Activated CD4-positive, alpha-beta T cell treated with anti-CD3 and anti-CD28 coated beads for 36 hours (primary cell): ENCODE results near the gene ARRB1. TPM values are rescaled to one million over a fixed set of nuclear protein-coding genes. Genes with fewer than 3 reads are reported as not detected.

ENCODE experiments used
- ATAC-seq: fragments of 200-7000 bp; cut with Tn5 transposase; one replicate; pipeline ENCODE4 v1.10.0; 2021; ENCODE audit warnings: mild to moderate bottlenecking, moderate library complexity
- CTCF ChIA-PET: fragments of 350-600 bp; sonication (Branson Sonifier 250); formaldehyde crosslinking; loops from one replicate; lab custom pipeline; 2021; ENCODE audit warnings: antibody characterized with exemption; lab: Charles Lee
- POLR2A ChIA-PET: fragments of 350-600 bp; sonication (Branson Sonifier 250); formaldehyde crosslinking; loops from one replicate; lab custom pipeline; 2021; ENCODE audit warnings: antibody characterized with exemption, inconsistent platforms; lab: Charles Lee
- DNase-seq: peaks from one replicate; pipeline ENCODE4 v3.0.0-alpha.2; 2020
- H3K27ac Mint-ChIP-seq: one replicate; pipeline ENCODE4 v1.8.0; 2021; ENCODE audit warnings: mixed read lengths
- H3K27me3 Mint-ChIP-seq: one replicate; pipeline ENCODE4 v1.8.0; 2021; ENCODE audit warnings: mixed read lengths
- H3K36me3 Mint-ChIP-seq: one replicate; pipeline ENCODE4 v1.8.0; 2021; ENCODE audit warnings: low read depth, mixed read lengths
- H3K4me1 Mint-ChIP-seq: one replicate; pipeline ENCODE4 v1.8.0; 2021; ENCODE audit warnings: mixed read lengths
- H3K4me3 Mint-ChIP-seq: one replicate; pipeline ENCODE4 v1.8.0; 2021; ENCODE audit warnings: mild to moderate bottlenecking, moderate library complexity, mixed read lengths
- H3K9me3 Mint-ChIP-seq: one replicate; pipeline ENCODE4 v1.8.0; 2021; ENCODE audit warnings: low read depth, mixed read lengths
- intact Hi-C, 2 experiments: fragments of 100-400 bp; cut with DNase I in 1 of 2; cut with micrococcal nuclease in 1 of 2; formaldehyde crosslinking; loops; one replicate each; pipeline versions ENCODE4 v1.14.2 to v1.15.1; 2022 to 2024; cut with DNase I, micrococcal nuclease
- total RNA-seq, 2 experiments: library from RNA; stranded (reverse); gene quantifications; one replicate each; pipeline ENCODE4 v1.2.3, GENCODE V29; 2021

ARRB1 gene
- total RNA-seq, 2 experiments from 2014 or later, result 21.0 to 21.8 TPM

DNA sequence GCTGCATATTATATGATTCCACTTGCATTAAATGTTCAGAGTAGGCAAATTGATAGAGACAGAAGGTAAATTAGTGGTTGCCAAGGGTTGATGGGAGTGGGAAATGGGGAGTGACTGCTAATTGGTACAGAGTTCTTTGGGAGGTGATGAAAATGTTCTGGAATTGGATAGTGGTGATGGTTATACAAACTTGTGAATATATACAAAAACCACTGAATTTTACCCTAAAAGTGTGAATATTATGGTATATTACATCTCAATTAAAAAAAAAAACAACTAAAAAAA is 52.5 kb downstream of the ARRB1 start:
- Mint-ChIP-seq H3K36me3 (peaks cover 6% of the 10 kb centered on the region), H3K27ac (no peak overlapping the region), H3K4me1 (peaks cover 1% of the 10 kb centered on the region), H3K4me3 (no peak overlapping the region), H3K9me3 (no peaks in the 10 kb centered on the region), H3K27me3 (no peaks in the 10 kb centered on the region)
- DNase-seq (no peak), ATAC-seq (no peak)
- POLR2A ChIA-PET, result no interaction called here
- CTCF ChIA-PET, result no interaction called here
- intact Hi-C loops, result no loop called here

DNA sequence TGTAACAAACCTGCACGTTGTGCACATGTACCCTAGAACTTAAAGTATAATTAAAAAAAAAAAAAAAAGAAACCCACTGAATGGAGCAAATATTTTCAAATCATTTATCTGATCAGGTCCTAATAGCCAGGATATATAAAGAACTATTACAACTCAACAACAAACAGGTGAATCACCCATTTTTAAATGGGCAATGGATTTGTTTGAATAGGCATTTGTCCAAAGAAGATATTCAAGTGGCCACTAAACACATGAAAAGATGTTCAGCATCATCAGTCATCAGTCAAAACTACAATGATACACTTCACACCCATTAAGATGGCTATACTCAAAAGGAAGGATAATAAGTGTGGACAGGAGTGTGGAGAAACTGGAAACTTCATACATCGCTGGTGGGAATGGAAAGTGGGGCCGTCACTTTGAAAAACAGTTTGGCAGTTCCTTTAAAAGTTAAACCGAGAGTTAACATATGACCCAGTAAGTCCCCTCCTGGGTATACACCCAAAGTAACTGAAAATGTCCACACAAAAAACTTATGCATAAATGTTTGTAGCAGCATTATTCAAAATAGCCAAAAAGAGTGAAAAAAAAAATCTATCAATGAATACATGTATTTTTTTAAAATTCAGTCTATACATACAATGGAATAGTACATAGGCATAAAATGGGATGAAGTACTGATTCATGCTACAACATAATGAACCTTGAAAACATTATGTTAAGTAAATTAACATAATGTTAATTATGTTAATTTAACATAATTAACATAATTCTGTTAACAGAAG is 53.1 kb downstream of the ARRB1 start:
- Mint-ChIP-seq H3K4me3 (no peak overlapping the region), H3K27ac (no peak overlapping the region), H3K36me3 (peaks cover 6% of the 10 kb centered on the region), H3K9me3 (no peaks in the 10 kb centered on the region), H3K27me3 (no peaks in the 10 kb centered on the region), H3K4me1 (peaks cover 6% of the 10 kb centered on the region)
- ChIA-PET POLR2A (no interaction called here), CTCF (interaction anchor here (0.7 kb wide), 1 partner anchor 57 kb away, joined by 3 read pairs; no protein-coding TSS in a partner anchor)
- intact Hi-C loops, result no loop called here
- DNase-seq (no peak), ATAC-seq (no peak)

DNA sequence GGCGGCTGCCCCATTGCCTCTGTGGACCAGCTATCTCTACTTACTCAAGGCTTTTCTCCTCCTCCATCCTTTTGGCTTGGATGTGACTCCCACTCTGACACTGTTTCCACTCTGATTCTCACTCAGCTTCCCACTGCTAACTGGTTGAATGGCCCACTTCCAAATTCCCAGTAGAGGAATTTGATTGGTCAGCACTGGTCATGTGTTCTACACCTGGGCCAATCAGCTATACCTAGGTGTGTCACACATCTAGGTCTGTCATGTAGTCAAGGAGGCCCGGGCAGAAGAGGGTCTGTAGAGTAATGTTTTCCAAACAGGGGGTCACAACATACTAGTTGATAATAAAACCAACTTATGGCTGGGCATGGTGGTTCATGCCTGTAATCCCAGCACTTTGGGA is 57.6 kb downstream of the ARRB1 start:
- no peak for DNase-seq
- intact Hi-C loops, result no loop called here
- Mint-ChIP-seq H3K4me3 (no peak overlapping the region), H3K27me3 (no peaks in the 10 kb centered on the region), H3K9me3 (no peaks in the 10 kb centered on the region), H3K27ac (peak overlapping the region; percentile 20), H3K36me3 (peaks cover 6% of the 10 kb centered on the region), H3K4me1 (peaks cover 10% of the 10 kb centered on the region)
- CTCF ChIA-PET, result interaction anchor here (0.7 to 1.6 kb wide), 4 partner anchors 18 to 75 kb away, joined by 3 to 4 read pairs (median 3); no protein-coding TSS in a partner anchor
- POLR2A ChIA-PET, result no interaction called here
- peak; percentile 42 for ATAC-seq

DNA sequence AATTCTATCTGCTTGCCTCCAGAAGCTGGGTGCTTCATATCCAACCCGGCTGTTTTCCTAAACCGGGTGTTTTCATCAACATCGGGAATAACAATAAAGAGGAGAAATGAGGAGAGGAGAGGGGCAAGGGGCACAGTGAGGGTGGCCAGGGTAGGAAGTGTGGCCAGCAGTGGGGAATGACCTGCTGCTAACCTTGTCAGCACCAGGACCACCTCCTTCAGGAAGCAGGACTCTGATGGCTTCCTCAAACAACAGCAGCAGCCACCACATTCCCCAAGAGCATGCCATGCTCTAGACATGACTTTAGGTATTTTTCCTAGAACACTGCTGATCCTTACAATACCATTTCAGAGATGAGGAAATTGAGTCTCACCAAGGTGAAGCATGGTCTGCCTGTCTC is 58.5 kb downstream of the ARRB1 start:
- Mint-ChIP-seq H3K4me1 (peaks cover 10% of the 10 kb centered on the region), H3K36me3 (peaks cover 6% of the 10 kb centered on the region), H3K27ac (no peak overlapping the region), H3K27me3 (no peaks in the 10 kb centered on the region), H3K4me3 (no peak overlapping the region), H3K9me3 (no peaks in the 10 kb centered on the region)
- ChIA-PET POLR2A (no interaction called here), CTCF (interaction anchor here (0.7 to 2.1 kb wide), 4 partner anchors 13 to 96 kb away, joined by 3 to 12 read pairs (median 6); no protein-coding TSS in a partner anchor)
- no peak for DNase-seq
- intact Hi-C loops, result no loop called here
- ATAC-seq, result no peak

DNA sequence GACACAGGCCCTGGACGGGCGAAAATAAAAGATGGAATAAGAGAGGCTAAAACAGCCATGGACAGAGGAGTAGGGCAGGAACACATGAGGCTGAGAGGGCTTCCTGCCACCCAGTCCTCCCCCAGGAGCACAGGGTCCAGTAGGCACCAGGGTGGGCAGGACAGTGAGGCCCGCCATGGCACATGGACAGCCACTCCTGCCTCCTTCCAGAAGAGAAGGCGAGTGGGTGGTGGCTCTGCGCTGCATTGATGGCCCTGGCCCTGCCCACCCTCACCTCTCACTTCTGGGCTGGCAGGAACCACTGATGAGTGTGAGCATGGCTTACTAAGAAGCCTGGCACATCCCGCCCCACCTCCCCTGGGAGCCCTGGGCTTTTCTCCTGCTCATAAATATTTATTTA is 59.7 kb downstream of the ARRB1 start:
- no peak overlapping the region for H3K4me3 Mint-ChIP-seq
- no peak overlapping the region for H3K27ac Mint-ChIP-seq
- no peaks in the 10 kb centered on the region for H3K9me3 Mint-ChIP-seq
- H3K27me3 Mint-ChIP-seq, result no peaks in the 10 kb centered on the region
- CTCF ChIA-PET, result interaction anchor here (0.9 to 2.1 kb wide), 3 partner anchors 11 to 97 kb away, joined by 3 to 12 read pairs (median 7); no protein-coding TSS in a partner anchor
- ATAC-seq (no peak), DNase-seq (no peak)
- H3K36me3 Mint-ChIP-seq, result peaks cover 6% of the 10 kb centered on the region
- H3K4me1 Mint-ChIP-seq, result peaks cover 10% of the 10 kb centered on the region
- intact Hi-C loops, result no loop called here
- POLR2A ChIA-PET, result no interaction called here

DNA sequence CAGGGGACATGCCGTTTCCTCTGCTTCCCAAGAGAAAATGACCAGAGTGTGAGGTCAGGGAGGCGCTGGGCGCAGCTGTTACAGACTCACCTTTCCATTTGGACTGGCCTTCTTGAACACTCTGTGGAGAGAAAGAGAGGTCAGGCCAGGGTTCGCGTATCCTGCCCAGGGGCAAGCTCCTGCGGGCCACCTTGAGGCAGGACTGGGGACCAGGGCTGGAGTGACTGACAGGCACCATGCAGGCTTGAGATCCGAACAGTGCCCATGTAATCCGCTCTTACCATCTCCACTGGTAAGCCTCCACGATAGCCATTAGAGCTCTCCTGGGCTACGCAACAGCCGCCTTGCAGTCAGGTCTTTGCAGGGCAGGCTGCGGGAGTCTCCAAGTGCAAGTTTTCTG is 61.5 kb downstream of the ARRB1 start:
- DNase-seq, result no peak
- peaks cover 10% of the 10 kb centered on the region for H3K4me1 Mint-ChIP-seq
- intact Hi-C loops, result no loop called here
- H3K9me3 Mint-ChIP-seq, result no peaks in the 10 kb centered on the region
- H3K27ac Mint-ChIP-seq, result no peak overlapping the region
- H3K36me3 Mint-ChIP-seq, result no peaks in the 10 kb centered on the region
- ATAC-seq, result no peak
- H3K27me3 Mint-ChIP-seq, result no peaks in the 10 kb centered on the region
- ChIA-PET POLR2A (no interaction called here), CTCF (interaction anchor here (0.6 to 1.5 kb wide), 5 partner anchors 10 to 1183 kb away, joined by 3 to 6 read pairs (median 3); no protein-coding TSS in a partner anchor)
- no peak overlapping the region for H3K4me3 Mint-ChIP-seq

DNA sequence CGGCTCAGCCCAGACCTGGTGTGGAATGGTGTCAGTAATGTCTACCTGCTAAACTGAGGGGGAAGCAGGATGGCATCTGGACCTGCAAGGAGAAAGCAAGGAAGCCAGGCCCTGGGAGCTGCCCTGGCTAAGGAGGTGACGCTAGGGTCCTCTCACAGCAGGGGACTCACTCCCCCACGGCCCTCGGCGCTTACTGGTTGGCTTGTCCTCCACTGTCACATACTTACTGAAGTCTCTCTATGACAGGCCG is 62.0 kb downstream of the ARRB1 start:
- peaks cover 10% of the 10 kb centered on the region for H3K4me1 Mint-ChIP-seq
- DNase-seq, result no peak
- no peak overlapping the region for H3K27ac Mint-ChIP-seq
- H3K9me3 Mint-ChIP-seq, result no peaks in the 10 kb centered on the region
- H3K36me3 Mint-ChIP-seq, result no peaks in the 10 kb centered on the region
- H3K27me3 Mint-ChIP-seq, result no peaks in the 10 kb centered on the region
- no peak for ATAC-seq
- CTCF ChIA-PET, result interaction anchor here (0.6 to 1.5 kb wide), 2 partner anchors 94 to 175 kb away, joined by 3 to 4 read pairs; no protein-coding TSS in a partner anchor
- POLR2A ChIA-PET, result no interaction called here
- intact Hi-C loops, result no loop called here
- H3K4me3 Mint-ChIP-seq, result no peak overlapping the region

DNA sequence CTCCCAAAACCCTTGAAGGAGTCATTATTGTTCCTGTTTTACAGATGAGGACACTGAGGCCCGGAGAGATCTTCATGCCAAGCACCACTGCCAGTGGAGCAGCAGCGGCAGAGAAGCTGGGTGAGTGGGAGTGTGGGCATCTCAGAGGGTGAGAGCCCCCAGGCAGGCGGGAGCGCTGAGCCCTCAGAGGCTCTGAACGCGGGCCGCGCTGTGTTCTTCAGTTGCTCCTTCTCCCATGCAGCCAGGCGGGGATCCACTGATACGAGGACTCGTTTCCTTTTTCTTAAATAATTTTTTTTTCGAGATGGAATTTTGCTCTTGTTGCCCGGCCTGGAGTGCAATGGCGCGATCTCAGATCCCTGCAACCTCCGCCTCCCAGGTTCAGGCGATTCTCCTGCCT is 63.9 kb downstream of the ARRB1 start:
- ChIA-PET POLR2A (interaction anchor here (0.6 kb wide), 1 partner anchor 938 kb away, joined by 3 read pairs; no protein-coding TSS in a partner anchor), CTCF (interaction anchor here (1.0 to 1.5 kb wide), 2 partner anchors 8 to 100 kb away, joined by 3 to 6 read pairs; no protein-coding TSS in a partner anchor)
- H3K9me3 Mint-ChIP-seq, result no peaks in the 10 kb centered on the region
- H3K27me3 Mint-ChIP-seq, result no peaks in the 10 kb centered on the region
- no peak for ATAC-seq
- H3K4me1 Mint-ChIP-seq, result no peaks in the 10 kb centered on the region
- intact Hi-C loops, result no loop called here
- no peak for DNase-seq
- H3K27ac Mint-ChIP-seq, result peak overlapping the region; percentile 21
- H3K4me3 Mint-ChIP-seq, result no peak overlapping the region
- no peaks in the 10 kb centered on the region for H3K36me3 Mint-ChIP-seq

DNA sequence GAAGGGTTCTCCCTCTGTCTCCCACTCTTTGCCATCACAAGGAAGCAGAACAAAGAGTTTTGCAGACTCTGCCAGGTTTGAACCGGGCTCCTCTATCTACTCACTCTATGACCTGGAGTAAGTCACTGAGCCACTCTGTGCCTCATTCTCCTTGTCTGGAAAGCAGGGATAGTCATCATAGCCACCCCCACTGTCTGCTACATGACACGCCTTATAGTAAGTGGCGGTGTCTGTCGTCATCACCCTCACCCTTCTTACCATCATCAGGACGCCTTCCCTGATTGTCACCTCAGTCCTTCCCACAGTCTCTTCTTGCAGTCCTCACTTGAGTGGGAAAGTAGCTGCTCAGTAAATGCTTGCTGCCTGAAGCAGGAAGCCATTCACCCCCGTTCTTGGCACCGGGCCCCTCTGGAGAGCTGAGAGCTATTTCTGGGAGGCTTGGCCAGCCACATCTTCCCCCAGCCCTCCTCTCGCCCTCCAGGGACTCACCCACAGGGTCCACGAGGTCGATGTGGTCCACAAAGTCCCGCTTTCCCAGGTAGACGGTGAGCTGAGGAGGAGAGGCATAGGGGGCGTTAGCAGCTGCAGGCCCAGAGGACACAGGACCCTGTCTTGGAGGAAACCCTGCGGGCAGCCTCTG is 64.5 kb downstream of the ARRB1 start:
- H3K27ac Mint-ChIP-seq, result no peak overlapping the region
- POLR2A ChIA-PET, result interaction anchor here (0.6 kb wide), 1 partner anchor 937 kb away, joined by 3 read pairs; no protein-coding TSS in a partner anchor

DNA sequence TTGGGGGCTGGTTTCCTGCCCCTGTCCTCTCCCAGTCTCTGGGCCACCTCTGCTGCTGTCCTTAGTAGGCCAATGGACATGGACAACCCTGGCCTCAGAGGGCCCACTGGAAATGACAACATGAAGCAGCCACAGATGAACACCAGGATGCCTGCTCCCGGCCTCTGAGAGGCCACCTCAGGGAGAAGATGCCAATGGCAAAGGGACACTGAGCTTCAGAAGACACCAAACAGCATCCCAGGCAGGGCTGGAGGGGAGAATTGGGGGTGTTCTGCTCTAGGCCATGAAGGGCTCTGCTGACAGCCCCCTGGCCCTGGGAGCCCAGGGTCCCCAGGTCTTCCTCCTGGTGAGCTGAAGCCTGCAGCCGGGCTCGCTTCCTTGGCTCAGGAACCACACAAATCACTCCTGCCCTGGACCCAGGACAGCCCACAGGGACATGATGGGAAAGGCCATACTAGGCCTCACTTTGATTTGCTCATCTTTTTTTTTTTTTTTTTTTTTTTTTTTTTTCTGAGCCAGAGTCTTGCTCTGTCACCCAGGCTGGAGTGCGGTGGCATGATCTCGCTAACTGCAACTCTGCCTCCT is 65.6 kb downstream of the ARRB1 start:
- Mint-ChIP-seq H3K9me3 (no peaks in the 10 kb centered on the region), H3K27me3 (no peaks in the 10 kb centered on the region), H3K27ac (no peak overlapping the region), H3K36me3 (no peaks in the 10 kb centered on the region), H3K4me3 (no peak overlapping the region), H3K4me1 (no peaks in the 10 kb centered on the region)
- POLR2A ChIA-PET, result no interaction called here
- no peak for ATAC-seq
- DNase-seq, result no peak
- CTCF ChIA-PET, result interaction anchor here (1.6 to 12.1 kb wide), 2 partner anchors 10 to 99 kb away, joined by 4 to 279 read pairs; no protein-coding TSS in a partner anchor
- intact Hi-C loops, result no loop called here

More for the DNA sequence above, 64.5 kb downstream of the ARRB1 start:
- DNase-seq, result no peak
- no peaks in the 10 kb centered on the region for H3K4me1 Mint-ChIP-seq
- H3K36me3 Mint-ChIP-seq, result no peaks in the 10 kb centered on the region
- H3K4me3 Mint-ChIP-seq, result no peak overlapping the region
- H3K27me3 Mint-ChIP-seq, result no peaks in the 10 kb centered on the region
- intact Hi-C loops, result no loop called here
- peak; percentile 30 for ATAC-seq
- CTCF ChIA-PET, result no interaction called here
- H3K9me3 Mint-ChIP-seq, result no peaks in the 10 kb centered on the region

DNA sequence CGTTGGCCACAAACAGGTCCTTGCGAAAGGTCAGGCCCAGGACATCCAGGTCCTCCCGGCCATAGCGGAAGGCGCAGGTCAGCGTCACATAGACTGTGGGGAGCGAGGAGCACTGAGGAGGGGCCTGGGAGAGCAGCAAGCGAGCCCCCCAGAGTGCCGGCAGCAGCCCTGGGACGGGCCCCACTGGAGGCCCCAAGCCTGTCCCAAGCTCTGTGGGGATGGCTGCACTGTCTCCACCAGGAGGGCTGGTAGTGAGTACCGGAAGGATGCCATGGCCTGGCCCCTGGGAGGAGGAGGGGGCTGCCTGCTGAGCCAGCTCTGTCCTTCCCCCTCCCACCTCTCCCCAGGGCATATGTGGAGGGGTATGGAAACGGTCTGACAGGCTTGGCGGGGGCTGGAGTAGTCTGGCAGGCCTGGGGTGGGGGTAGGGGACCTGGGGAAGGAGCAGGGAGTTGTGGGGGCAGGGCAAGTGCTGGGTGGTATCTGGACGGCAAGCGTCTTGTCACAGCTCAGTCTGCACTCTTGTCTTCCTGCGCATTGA is 68.0 kb downstream of the ARRB1 start:
- intact Hi-C loops, result no loop called here

More for the DNA sequence above, 68.0 kb downstream of the ARRB1 start:
- ChIA-PET CTCF (interaction anchor here (0.6 to 12.1 kb wide), 4 partner anchors 14 to 249 kb away, joined by 3 to 279 read pairs (median 3); no protein-coding TSS in a partner anchor), POLR2A (no interaction called here)
- ATAC-seq, result no peak
- H3K36me3 Mint-ChIP-seq, result peaks cover 6% of the 10 kb centered on the region
- no peak for DNase-seq
- H3K9me3 Mint-ChIP-seq, result no peaks in the 10 kb centered on the region
- no peak overlapping the region for H3K4me3 Mint-ChIP-seq
- H3K4me1 Mint-ChIP-seq, result peaks cover 10% of the 10 kb centered on the region
- H3K27ac Mint-ChIP-seq, result no peak overlapping the region
- no peaks in the 10 kb centered on the region for H3K27me3 Mint-ChIP-seq
